ENCODE data around the gene EFCAB6. TPM values are rescaled to one million over a fixed set of nuclear protein-coding genes. Genes with fewer than 3 reads are reported as not detected.

EFCAB6 gene
- total RNA-seq, 1 experiment from 2014 or later, result 0.52 TPM

- TF ChIP-seq EGR1 (IDR thresholded peaks at IDR 0.05; ENCODE audit: low read depth) (no peak), ATF3 (IDR thresholded peaks at IDR 0.05) (no peak), POLR2A (IDR thresholded peaks at IDR 0.05; ENCODE audit: borderline replicate concordance, extremely low read depth, insufficient read depth, insufficient read length) (no peak), ELF1 (IDR thresholded peaks at IDR 0.05; ENCODE audit: borderline replicate concordance, low read depth) (no peak), CTCF (IDR thresholded peaks at IDR 0.05 in 2 of 3, conservative IDR thresholded peaks at IDR 0.05 in 1 of 3; ENCODE audit: borderline replicate concordance in 1 of 3, insufficient read depth in 1 of 3, low read depth in 2 of 3, low read length in 2 of 3) (no peak), EZH2 (IDR thresholded peaks at IDR 0.05) (no peak), CEBPB (IDR thresholded peaks at IDR 0.05; ENCODE audit: low read depth) (no peak), ZFX (IDR thresholded peaks at IDR 0.05) (no peak), POLR2AphosphoS5 (IDR thresholded peaks at IDR 0.05; ENCODE audit: low read depth, low read length) (no peak), ZNF274 (IDR thresholded peaks at IDR 0.05; ENCODE audit: low read depth, low read length) (no peak), SIN3A (IDR thresholded peaks at IDR 0.05; ENCODE audit: low read depth) (no peak), EZH2phosphoT487 (IDR thresholded peaks at IDR 0.05; ENCODE audit: borderline replicate concordance) (no peak), CBX3 (IDR thresholded peaks at IDR 0.05; ENCODE audit: low read depth) (no peak), FOSL1 (IDR thresholded peaks at IDR 0.05; ENCODE audit: low read depth) (no peak), YY1 (IDR thresholded peaks at IDR 0.05; ENCODE audit: extremely low read depth, insufficient replicate concordance, low read depth, low read length) (no peak), ZBTB33 (IDR thresholded peaks at IDR 0.05; ENCODE audit: extremely low read depth, insufficient replicate concordance, low read length) (no peak), SRF (IDR thresholded peaks at IDR 0.05; ENCODE audit: low read depth) (no peak), REST (IDR thresholded peaks at IDR 0.05; ENCODE audit: low read depth) (no peak), SP1 (IDR thresholded peaks at IDR 0.05; ENCODE audit: low read depth) (no peak), MAX (IDR thresholded peaks at IDR 0.05) (no peak)
- no peaks in the 10 kb centered on the region for H3K9me3 ChIP-seq (ENCODE audit: control insufficient read depth in 1 of 2, insufficient read depth in 1 of 2, low read depth in 1 of 2, low read length in 2 of 2)
- RAD21 ChIA-PET (ENCODE audit: low non-redundant PET in 1 of 2, low total read pairs in 2 of 2, uncharacterized antibody in 2 of 2, unreplicated experiment in 2 of 2), result no interaction called here
- BruUV-seq (replicated peaks), result no TSS peak
- H3K9me2 ChIP-seq (ENCODE audit: insufficient read depth), result no peaks in the 10 kb centered on the region
- H4K20me1 ChIP-seq (ENCODE audit: insufficient read depth), result no peaks in the 10 kb centered on the region
- H2AFZ ChIP-seq (ENCODE audit: low read depth, low read length, poor library complexity, severe bottlenecking), result no peak overlapping the region
- H3K27me3 ChIP-seq (ENCODE audit: insufficient read depth, low read length), result 0 out of 2 replicates have a peak, but pooled peaks cover 5% of the 10 kb centered on the region
- CTCF ChIA-PET, result no interaction called here
- no peak overlapping the region for H3K4me3 ChIP-seq (replicated peaks in 1 of 2; ENCODE audit: low read depth in 1 of 2, low read length in 2 of 2)
- no peak overlapping the region for H3K9ac ChIP-seq (ENCODE audit: low read length)
- H3K4me2 ChIP-seq (ENCODE audit: low read length), result no peak overlapping the region
- no peaks in the 10 kb centered on the region for H3K79me2 ChIP-seq (ENCODE audit: insufficient read depth, low read length)
- intact Hi-C loops (cut with micrococcal nuclease), result no loop called here
- no peak for DNase-seq (ENCODE audit: low read depth, low spot score)
- no peaks in the 10 kb centered on the region for H3K4me1 ChIP-seq (ENCODE audit: control insufficient read depth in 1 of 2, insufficient read depth in 2 of 2, low read length in 2 of 2)
- no peaks in the 10 kb centered on the region for H3K36me3 ChIP-seq (ENCODE audit: control insufficient read depth in 1 of 2, insufficient read depth in 2 of 2, low read length in 2 of 2)
- H3K27ac ChIP-seq (ENCODE audit: low read depth, low read length), result no peak overlapping the region
- ATAC-seq, result no peak
- POLR2A ChIA-PET, result no interaction called here
Measured at GRCh38 chr22:43526946-43527345, 285.2 kb downstream of the EFCAB6 start.
